HepG2 (cell line): Measurements from ENCODE around the gene ZNF629. TPM values are rescaled to one million over a fixed set of nuclear protein-coding genes. Genes with fewer than 3 reads are reported as not detected.

Source experiments
- ARHGAP35 ChIP-seq: sonication (generic); formaldehyde crosslinking; IDR thresholded peaks from 2 replicates; pipeline ENCODE4 v1.9.0; 2022; ENCODE audit warnings: mild to moderate bottlenecking, inconsistent platforms, moderate library complexity, missing genetic modification reagents, borderline replicate concordance
- ATF7 ChIP-seq, 2 experiments: fragments of 450-650 bp in 1 of 2; sonication (generic) in 1 of 2; formaldehyde crosslinking in 1 of 2; IDR thresholded peaks; 2 replicates each; pipeline versions ENCODE4 v1.4.0 to v1.6.1; 2016 to 2020; ENCODE audit warnings: antibody characterized with exemption in 1 of 2, mild to moderate bottlenecking in 1 of 2, missing genetic modification reagents in 1 of 2
- KIAA2018 ChIP-seq: sonication (generic); formaldehyde crosslinking; IDR thresholded peaks from 2 replicates; pipeline ENCODE4 v1.5.0; 2020; ENCODE audit warnings: mild to moderate bottlenecking, missing genetic modification reagents, borderline replicate concordance
- MTA1 ChIP-seq: sonication (generic); formaldehyde crosslinking; IDR thresholded peaks from 2 replicates; pipeline ENCODE4 v1.4.0; 2020; ENCODE audit warnings: missing genetic modification reagents, mild to moderate bottlenecking, borderline replicate concordance
- REST ChIP-seq, 2 experiments: IDR thresholded peaks; 2 replicates each; pipeline ENCODE4 v1.6.1; 2011 to 2012; ENCODE audit warnings: low read length in 2 of 2, borderline replicate concordance in 1 of 2, low read depth in 1 of 2, mild to moderate bottlenecking in 1 of 2, moderate library complexity in 1 of 2
- STAG1 ChIP-seq: sonication (generic); formaldehyde crosslinking; IDR thresholded peaks from 2 replicates; pipeline ENCODE4 v1.4.0; 2020; ENCODE audit warnings: missing genetic modification reagents
- ZBTB3 ChIP-seq: sonication (generic); formaldehyde crosslinking; IDR thresholded peaks from 2 replicates; pipeline ENCODE4 v1.4.0; 2020; ENCODE audit warnings: low read depth, mild to moderate bottlenecking, moderate library complexity, missing genetic modification reagents, borderline replicate concordance
- ZC3H4 ChIP-seq: sonication (generic); formaldehyde crosslinking; IDR thresholded peaks from 2 replicates; pipeline ENCODE4 v1.4.0; 2020; ENCODE audit warnings: missing genetic modification reagents, borderline replicate concordance
- ZFY ChIP-seq: sonication (generic); formaldehyde crosslinking; IDR thresholded peaks from 2 replicates; pipeline ENCODE4 v1.4.0; 2020; ENCODE audit warnings: missing genetic modification reagents
- ZMYM3 ChIP-seq: sonication (generic); formaldehyde crosslinking; IDR thresholded peaks from 2 replicates; pipeline ENCODE4 v1.5.1; 2020; ENCODE audit warnings: mild to moderate bottlenecking, missing genetic modification reagents
- polyA plus RNA-seq, 8 experiments: library from polyadenylated mRNA; depleted of rRNA in 3 of 8; stranded (reverse) in 7 of 8; unstranded in 1 of 8; fragments of >200 nt; fragmentation: Illumina TruSeq in 4 of 8; extraction: Trizol in 4 of 8; gene quantifications; 2 replicates each; pipeline versions ENCODE4 v1.2.1 to v1.2.3, GENCODE V29; 2011 to 2016; ENCODE audit warnings: low read depth in 4 of 8, missing spikeins in 1 of 8, mixed read lengths in 1 of 8; ENCODE audit not compliant: insufficient read depth in 1 of 8
- total RNA-seq, 5 experiments: library from RNA; depleted of rRNA; stranded (reverse); fragments of >200 nt; fragmentation: Illumina TruSeq; extraction: Trizol; gene quantifications; 2 replicates each; pipeline ENCODE4 v1.2.3, GENCODE V29; 2016; ENCODE audit warnings: low read depth in 1 of 5

Gene ZNF629
- total and polyA plus RNA-seq, 2 of the 13 experiments (the other 11 are each of a cell fraction or from before 2014, with no cell fraction given), result 6.1 to 16.5 TPM

DNA sequence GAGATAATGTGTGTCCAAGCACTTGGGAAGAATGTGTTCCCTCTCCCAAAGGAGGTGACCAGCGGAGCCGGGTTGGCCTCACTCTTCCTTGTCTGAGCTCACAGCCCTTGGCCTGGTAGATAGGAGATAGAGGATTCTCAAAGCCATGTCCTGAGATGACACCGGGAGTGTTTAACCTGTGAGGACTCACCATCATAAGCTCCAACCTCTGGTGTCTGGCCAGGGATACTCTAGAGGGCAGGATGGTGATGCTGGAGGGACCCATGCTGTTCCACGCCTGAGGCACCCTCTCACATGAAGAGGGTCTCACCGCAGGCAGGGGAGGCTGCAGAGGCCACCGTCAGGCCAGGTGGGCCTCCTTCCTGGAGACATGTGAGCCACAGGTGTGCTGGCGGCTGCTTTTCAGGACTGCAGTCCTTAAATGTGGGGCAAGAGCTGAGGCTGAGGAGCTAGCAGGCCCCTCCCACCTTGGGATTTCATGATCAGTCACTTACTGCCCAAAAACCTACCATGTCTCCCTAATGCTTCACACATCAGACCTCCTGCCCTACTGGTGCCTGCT is 6.6 kb upstream of the ZNF629 start (continued):
- TF ChIP-seq REST (IDR thresholded peaks at IDR 0.05; ENCODE audit: borderline replicate concordance in 1 of 2, low read depth in 1 of 2, low read length in 2 of 2) (no peak), ZC3H4 (CRISPR knock-in tag) (no peak), ATF7 (IDR thresholded peaks at IDR 0.05) (no peak), ATF7 (CRISPR knock-in tag; IDR thresholded peaks at IDR 0.05) (no peak), ZMYM3 (CRISPR knock-in tag) (0 out of 2 replicates have a peak, but pooled peaks have one; percentile 8), MTA1 (no peak), KIAA2018 (no peak), ZBTB3 (CRISPR knock-in tag) (no peak), STAG1 (CRISPR knock-in tag) (peak; percentile 40; the same call in 1 of the 2 replicates), ZFY (CRISPR knock-in tag) (no peak), ARHGAP35 (CRISPR knock-in tag) (no peak)
- TF ChIP-seq, all 625 proteins: peak for 13
